Stomach (tissue), 9 donors: ENCODE measurements around the gene NDUFS4. TPM values are rescaled to one million over a fixed set of nuclear protein-coding genes. Genes with fewer than 3 reads are reported as not detected.

Experiments
- DNase-seq, 2 donors: peaks; one replicate each; pipeline versions ENCODE4 v3.0.0 to v3.0.0-alpha.2; 2013 to 2019
- H3K27ac ChIP-seq, 5 donors: fragments of 200-600 bp in 4 of 5; sonication (generic) in 4 of 5; one replicate each; pipeline ENCODE4 v1.5.1; 2013 to 2019; ENCODE audit warnings: mild to moderate bottlenecking in 1 of 5, moderate library complexity in 1 of 5
- H3K27me3 ChIP-seq, 3 donors: fragments of 200-600 bp; sonication (generic); one replicate each; pipeline ENCODE4 v1.5.1; 2017 to 2019; ENCODE audit warnings: mixed run types in 1 of 3
- H3K36me3 ChIP-seq, 4 donors: fragments of 200-600 bp; sonication (generic); 1 replicate in 3 of 4; 2 replicates in 1 of 4; pipeline ENCODE4 v1.5.1; 2016 to 2019
- H3K4me1 ChIP-seq, 4 donors: fragments of 200-600 bp; sonication (generic); one replicate each; pipeline ENCODE4 v1.5.1; 2016 to 2019
- H3K4me3 ChIP-seq, 4 donors: fragments of 200-600 bp; sonication (generic) in 3 of 4; one replicate each; pipeline ENCODE4 v1.5.1; 2016 to 2019; ENCODE audit warnings: mild to moderate bottlenecking in 1 of 4
- H3K9me3 ChIP-seq, 4 donors: fragments of 200-600 bp; sonication (generic); one replicate each; pipeline ENCODE4 v1.5.1; 2016 to 2019
- CTCF ChIP-seq, 7 experiments: fragments of 450-650 bp in 4 of 7; fragments of 200-600 bp in 3 of 7; sonication (generic) in 3 of 7; IDR thresholded peaks; one replicate each; pipeline ENCODE4 v1.5.1; 2016 to 2019; ENCODE audit warnings: antibody characterized with exemption in 7 of 7, control low read depth in 2 of 7, mild to moderate bottlenecking in 1 of 7
- EP300 ChIP-seq: sonication (generic); formaldehyde crosslinking; IDR thresholded peaks from one replicate; pipeline ENCODE4 v1.6.1; 2017; ENCODE audit warnings: antibody characterized with exemption
- POLR2A ChIP-seq, 4 donors: fragments of 450-650 bp; IDR thresholded peaks; one replicate each; pipeline ENCODE4 v1.6.1; 2016; ENCODE audit warnings: antibody characterized with exemption in 4 of 4, control low read depth in 2 of 4, mild to moderate bottlenecking in 1 of 4, moderate library complexity in 1 of 4
- POLR2AphosphoS5 ChIP-seq, 3 donors: sonication (generic); formaldehyde crosslinking; IDR thresholded peaks; one replicate each; pipeline ENCODE4 v1.6.1; 2016; ENCODE audit warnings: antibody characterized with exemption in 3 of 3
- WGBS, 5 donors: extraction: QIAGEN DNeasy Blood & Tissue Kit in 3 of 5; methylation state at CpG; one replicate each; pipeline versions ENCODE4 v1.1.5 to v1.1.7; 2013 to 2018; 5-methylcytosine and 5-hydroxymethylcytosine counted together
- intact Hi-C: fragments of 100-400 bp; cut with DNase I; formaldehyde crosslinking; loops from one replicate; pipeline ENCODE4 v1.15.1; 2023; ENCODE audit warnings: low total_unique reads
- polyA plus RNA-seq, 3 donors: library from polyadenylated mRNA; stranded (reverse); fragments of 200-250 nt; gene quantifications; one replicate each; pipeline ENCODE4 v1.2.3, GENCODE V29; 2013
- total RNA-seq, 5 donors: library from RNA; depleted of rRNA; stranded (reverse); fragments of >200 nt; gene quantifications; one replicate each; pipeline versions ENCODE4 v1.1.0 to v1.2.3, GENCODE V29; 2014 to 2016
- donor health status: healthy with polysubstance abuse.
- donor health status: Bipolar disorder and iron deficiency.
- donor health status: healthy.

NDUFS4 gene
- total and polyA plus RNA-seq, 8 donors = 8.7 to 103 (median 85.2) TPM

- no peaks in the 10 kb centered on the region for H3K27me3 ChIP-seq
- DNase-seq = no peak
- peaks cover 0 to 37% (median 14%) of the 10 kb centered on the region in 4 donors for H3K4me1 ChIP-seq
- H3K9me3 ChIP-seq = no peaks in the 10 kb centered on the region
- WGBS, 5 donors = 80 to 100% (median 96%) methylated on average over 1 of the region's 1 CpG
- intact Hi-C loops = no loop called here
- no peak for TF ChIP-seq POLR2AphosphoS5 (IDR thresholded peaks at IDR 0.05)
- no peak for TF ChIP-seq CTCF (IDR thresholded peaks at IDR 0.05)
- TF ChIP-seq EP300 = no peak
- TF ChIP-seq POLR2A (IDR thresholded peaks at IDR 0.05) = no peak
- H3K36me3 ChIP-seq = no peaks in the 10 kb centered on the region
- H3K27ac ChIP-seq = no peak overlapping the region
- H3K4me3 ChIP-seq = no peak overlapping the region
Measured at GRCh38 chr5:53590759-53591158, 30.3 kb downstream of the NDUFS4 start.

- intact Hi-C loops = no loop called here
- 91 to 95% (median 93%) methylated on average over 1 of the region's 1 CpG for WGBS, 5 donors
- Histone ChIP-seq H3K36me3 (no peaks in the 10 kb centered on the region), H3K27me3 (no peaks in the 10 kb centered on the region), H3K4me1 (peaks cover 0 to 45% (median 14%) of the 10 kb centered on the region in 4 donors), H3K9me3 (no peaks in the 10 kb centered on the region), H3K27ac (no peak overlapping the region), H3K4me3 (no peak overlapping the region)
- TF ChIP-seq CTCF (IDR thresholded peaks at IDR 0.05) (no peak), POLR2A (IDR thresholded peaks at IDR 0.05) (no peak), POLR2AphosphoS5 (IDR thresholded peaks at IDR 0.05) (no peak), EP300 (no peak)
- DNase-seq = no peak
Measured at GRCh38 chr5:53594419-53594818, 34.0 kb downstream of the NDUFS4 start.

- Histone ChIP-seq H3K9me3 (no peaks in the 10 kb centered on the region), H3K4me3 (no peak overlapping the region), H3K27me3 (no peaks in the 10 kb centered on the region), H3K27ac (no peak overlapping the region), H3K4me1 (peaks cover 0 to 28% (median 8%) of the 10 kb centered on the region in 4 donors), H3K36me3 (no peaks in the 10 kb centered on the region)
- no peak for DNase-seq
- intact Hi-C loops = no loop called here
- no peak for TF ChIP-seq POLR2A (IDR thresholded peaks at IDR 0.05)
- TF ChIP-seq EP300 = no peak
- no peak for TF ChIP-seq CTCF (IDR thresholded peaks at IDR 0.05)
- no peak for TF ChIP-seq POLR2AphosphoS5 (IDR thresholded peaks at IDR 0.05)
- WGBS, 5 donors = 82 to 95% (median 91%) methylated on average over 4 of the region's 4 CpGs
Measured at GRCh38 chr5:53597894-53598293, 37.5 kb downstream of the NDUFS4 start.

- WGBS, 5 donors = 85 to 92% (median 88%) methylated on average over 5 of the region's 5 CpGs
- TF ChIP-seq CTCF (IDR thresholded peaks at IDR 0.05) (no peak), EP300 (no peak), POLR2A (IDR thresholded peaks at IDR 0.05) (no peak), POLR2AphosphoS5 (IDR thresholded peaks at IDR 0.05) (no peak)
- H3K36me3 ChIP-seq = peaks cover 9 to 26% (median 22%) of the 10 kb centered on the region in 4 donors
Measured at GRCh38 chr5:53601570-53601969, 41.1 kb downstream of the NDUFS4 start.

More at GRCh38 chr5:53601570-53601969, 41.1 kb downstream of the NDUFS4 start:
- peaks cover 0 to 27% (median 6%) of the 10 kb centered on the region in 4 donors for H3K4me1 ChIP-seq
- no peak for DNase-seq
- no peaks in the 10 kb centered on the region for H3K9me3 ChIP-seq
- intact Hi-C loops = no loop called here
- no peak overlapping the region for H3K27ac ChIP-seq
- no peak overlapping the region for H3K4me3 ChIP-seq
- H3K27me3 ChIP-seq = no peaks in the 10 kb centered on the region
